Tibial nerve (tissue), 4 donors: Measurements from ENCODE around the gene CLASP1. TPM values are rescaled to one million over a fixed set of nuclear protein-coding genes. Genes with fewer than 3 reads are reported as not detected.
"Not testable (repeated sequence)": the region's sequence is repeated elsewhere in the genome, so short reads cannot be mapped to it uniquely, and the experiment has no call there.

Experiments used
- DNase-seq, 2 donors: peaks; one replicate each; pipeline ENCODE4 v3.0.0-alpha.2; 2019; ENCODE audit warnings: low spot score in 2 of 2
- H3K27ac ChIP-seq, 4 donors: fragments of 200-600 bp; sonication (generic) in 3 of 4; one replicate each; pipeline ENCODE4 v1.5.1; 2017 to 2019; ENCODE audit warnings: mild to moderate bottlenecking in 1 of 4
- H3K27me3 ChIP-seq, 2 donors: fragments of 200-600 bp; sonication (generic) in 1 of 2; one replicate each; pipeline versions ENCODE4 v1.5.1 to v1.6.0; 2017 to 2019
- H3K36me3 ChIP-seq, 3 donors: fragments of 200-600 bp; sonication (generic); one replicate each; pipeline ENCODE4 v1.5.1; 2018 to 2019
- H3K4me1 ChIP-seq, 4 donors: fragments of 200-600 bp; sonication (generic) in 3 of 4; one replicate each; pipeline ENCODE4 v1.5.1; 2017 to 2019
- H3K4me3 ChIP-seq, 4 donors: fragments of 200-600 bp; sonication (generic) in 3 of 4; one replicate each; pipeline ENCODE4 v1.5.1; 2017 to 2019; ENCODE audit warnings: mild to moderate bottlenecking in 1 of 4, moderate library complexity in 1 of 4
- H3K9me3 ChIP-seq, 4 donors: fragments of 200-600 bp; sonication (generic) in 3 of 4; one replicate each; pipeline ENCODE4 v1.5.1; 2017 to 2019
- EP300 ChIP-seq, 2 donors: sonication (generic); formaldehyde crosslinking; IDR thresholded peaks; one replicate each; pipeline ENCODE4 v1.6.1; 2017; ENCODE audit warnings: antibody characterized with exemption in 2 of 2, mild to moderate bottlenecking in 1 of 2
- POLR2A ChIP-seq, 2 donors: fragments of 450-650 bp; IDR thresholded peaks; one replicate each; pipeline ENCODE4 v1.6.1; 2017; ENCODE audit warnings: antibody characterized with exemption in 2 of 2, mild to moderate bottlenecking in 2 of 2, moderate library complexity in 2 of 2
- WGBS, 2 donors: methylation state at CpG; one replicate each; pipeline ENCODE4 v1.1.5; 2018; 5-methylcytosine and 5-hydroxymethylcytosine counted together
- total RNA-seq, 4 donors: library from RNA; depleted of rRNA; stranded (reverse); fragments of >200 nt; gene quantifications; one replicate each; pipeline ENCODE4 v1.1.0, GENCODE V29; 2016
- TF ChIP-seq, protein P1 (sequence below), 5 experiments: fragments of 200-600 bp in 3 of 5; fragments of 450-650 bp in 2 of 5; sonication (generic) in 3 of 5; IDR thresholded peaks; one replicate each; pipeline ENCODE4 v1.5.1; 2016 to 2019; ENCODE audit warnings: antibody characterized with exemption in 5 of 5, mild to moderate bottlenecking in 3 of 5, moderate library complexity in 2 of 5

Gene CLASP1
- total RNA-seq, 4 donors from 2014 or later = 72.8 to 164 (median 88.6) TPM

DNA sequence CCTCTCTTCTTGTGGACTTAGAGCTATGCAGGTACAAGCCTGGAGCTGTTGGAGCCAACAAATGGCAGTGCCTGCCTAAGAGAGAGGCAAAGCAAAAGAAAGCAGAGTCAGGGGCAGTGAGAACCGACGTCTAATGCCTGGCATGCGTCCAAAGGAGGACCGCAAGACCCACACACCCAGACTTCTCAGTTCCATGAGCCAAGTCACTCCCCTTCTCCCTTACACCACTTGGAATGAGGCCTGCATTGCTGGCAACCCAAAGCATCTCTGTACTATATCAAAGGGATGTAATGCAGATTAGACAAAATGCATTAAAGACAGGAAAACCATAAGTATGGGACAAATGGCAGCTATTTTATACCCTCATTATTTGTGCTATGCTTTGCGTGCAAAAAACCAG lies 168.4 kb downstream of the CLASP1 start:
- TF ChIP-seq POLR2A (IDR thresholded peaks at IDR 0.05) = no peak
- no peak overlapping the region for H3K27ac ChIP-seq
- peaks cover 0 to 73% (median 17%) of the 10 kb centered on the region in 4 donors for H3K4me1 ChIP-seq
- H3K9me3 ChIP-seq = no peaks in the 10 kb centered on the region
- peaks cover 0 to 8% (median 0%) of the 10 kb centered on the region in 3 donors for H3K36me3 ChIP-seq
- WGBS, 2 donors = 12 to 15% methylated on average over 5 of the region's 5 CpGs
- H3K27me3 ChIP-seq = no peaks in the 10 kb centered on the region
- no peak overlapping the region for H3K4me3 ChIP-seq
- DNase-seq = no peak

DNA sequence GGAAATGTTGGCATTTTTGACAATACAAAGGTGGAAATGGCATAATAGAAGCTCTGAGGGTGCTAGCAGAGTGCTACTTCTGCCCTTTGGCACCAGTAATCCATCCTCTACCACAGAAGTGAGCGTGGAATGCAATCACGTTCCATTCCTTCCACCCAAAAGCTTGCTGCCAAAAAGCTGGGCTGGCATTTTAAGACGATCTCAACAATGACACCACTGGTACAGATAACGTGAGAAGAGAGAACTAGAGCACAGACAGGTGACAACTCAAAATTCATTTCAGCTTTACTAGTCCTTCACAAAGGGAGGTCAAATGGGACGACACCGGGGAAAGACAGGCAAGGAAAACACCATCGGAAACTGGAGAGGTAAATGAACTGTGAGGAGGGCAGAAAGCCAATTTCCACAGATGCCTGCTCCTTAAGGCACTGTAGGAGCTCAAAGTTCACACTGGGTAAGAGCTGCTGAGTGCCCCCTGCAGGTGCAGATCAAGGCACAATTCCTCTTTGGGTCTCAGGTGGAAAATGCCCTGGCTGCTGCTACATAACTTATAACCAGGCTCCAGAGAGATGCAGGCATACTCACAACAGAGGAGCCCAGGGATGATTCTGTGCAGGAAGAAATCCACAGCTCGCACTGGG lies 169.3 kb downstream of the CLASP1 start:
- TF ChIP-seq POLR2A (IDR thresholded peaks at IDR 0.05) = no peak
- Histone ChIP-seq H3K4me1 (peaks cover 0 to 69% (median 17%) of the 10 kb centered on the region in 4 donors), H3K27ac (peak overlapping the region in 1 of 4 donors; percentile 1), H3K27me3 (no peaks in the 10 kb centered on the region), H3K4me3 (no peak overlapping the region), H3K36me3 (peaks cover 0 to 8% (median 0%) of the 10 kb centered on the region in 3 donors), H3K9me3 (no peaks in the 10 kb centered on the region)
- WGBS, 2 donors = 56% methylated on average over 8 of the region's 8 CpGs
- DNase-seq = no peak

DNA sequence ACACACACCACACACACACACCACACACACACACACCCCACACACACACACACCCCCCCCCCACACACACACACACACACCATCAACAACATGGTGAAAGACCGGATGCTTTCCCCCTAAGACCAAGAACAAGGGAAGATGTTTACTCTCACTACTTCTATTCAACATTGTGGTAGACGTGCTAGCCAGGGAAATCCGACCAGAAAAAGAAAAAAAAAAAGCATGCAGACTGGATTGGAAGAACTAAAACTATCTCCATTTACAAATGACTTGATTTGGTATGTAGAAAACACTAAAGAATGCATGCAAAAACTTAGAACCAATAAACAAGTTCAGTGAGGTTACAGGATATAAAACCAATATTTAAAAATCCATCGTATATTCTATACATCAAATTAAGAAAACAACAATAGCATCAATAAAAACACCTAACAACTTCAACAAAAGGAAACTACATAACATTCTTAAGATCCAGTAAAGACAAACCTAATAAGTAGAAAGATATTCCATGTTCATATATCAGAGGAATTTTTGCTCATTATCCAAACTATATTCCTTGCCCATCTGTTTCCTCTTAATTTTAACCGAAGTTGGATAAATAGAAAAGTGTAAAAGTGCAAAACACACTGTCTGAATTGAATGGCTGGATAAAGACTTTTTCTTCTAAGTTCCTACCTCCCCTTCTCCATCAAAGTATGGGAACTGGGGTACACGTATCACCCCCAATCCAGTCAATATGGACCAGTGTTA lies 170.1 kb downstream of the CLASP1 start:
- H3K4me1 ChIP-seq = peaks cover 0 to 62% (median 17%) of the 10 kb centered on the region in 4 donors
- no peak for DNase-seq
- H3K27me3 ChIP-seq = no peaks in the 10 kb centered on the region
- H3K36me3 ChIP-seq = peaks cover 0 to 8% (median 0%) of the 10 kb centered on the region in 3 donors
- WGBS, 2 donors = 44 to 51% methylated on average over 6 of the region's 6 CpGs
- TF ChIP-seq, protein P1, sequence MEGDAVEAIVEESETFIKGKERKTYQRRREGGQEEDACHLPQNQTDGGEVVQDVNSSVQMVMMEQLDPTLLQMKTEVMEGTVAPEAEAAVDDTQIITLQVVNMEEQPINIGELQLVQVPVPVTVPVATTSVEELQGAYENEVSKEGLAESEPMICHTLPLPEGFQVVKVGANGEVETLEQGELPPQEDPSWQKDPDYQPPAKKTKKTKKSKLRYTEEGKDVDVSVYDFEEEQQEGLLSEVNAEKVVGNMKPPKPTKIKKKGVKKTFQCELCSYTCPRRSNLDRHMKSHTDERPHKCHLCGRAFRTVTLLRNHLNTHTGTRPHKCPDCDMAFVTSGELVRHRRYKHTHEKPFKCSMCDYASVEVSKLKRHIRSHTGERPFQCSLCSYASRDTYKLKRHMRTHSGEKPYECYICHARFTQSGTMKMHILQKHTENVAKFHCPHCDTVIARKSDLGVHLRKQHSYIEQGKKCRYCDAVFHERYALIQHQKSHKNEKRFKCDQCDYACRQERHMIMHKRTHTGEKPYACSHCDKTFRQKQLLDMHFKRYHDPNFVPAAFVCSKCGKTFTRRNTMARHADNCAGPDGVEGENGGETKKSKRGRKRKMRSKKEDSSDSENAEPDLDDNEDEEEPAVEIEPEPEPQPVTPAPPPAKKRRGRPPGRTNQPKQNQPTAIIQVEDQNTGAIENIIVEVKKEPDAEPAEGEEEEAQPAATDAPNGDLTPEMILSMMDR (IDR thresholded peaks at IDR 0.05) = no peak
- TF ChIP-seq POLR2A (IDR thresholded peaks at IDR 0.05) (no peak), EP300 (IDR thresholded peaks at IDR 0.05) (no peak)
- no peak overlapping the region for H3K4me3 ChIP-seq
- H3K9me3 ChIP-seq = no peaks in the 10 kb centered on the region
- H3K27ac ChIP-seq = no peak overlapping the region

DNA sequence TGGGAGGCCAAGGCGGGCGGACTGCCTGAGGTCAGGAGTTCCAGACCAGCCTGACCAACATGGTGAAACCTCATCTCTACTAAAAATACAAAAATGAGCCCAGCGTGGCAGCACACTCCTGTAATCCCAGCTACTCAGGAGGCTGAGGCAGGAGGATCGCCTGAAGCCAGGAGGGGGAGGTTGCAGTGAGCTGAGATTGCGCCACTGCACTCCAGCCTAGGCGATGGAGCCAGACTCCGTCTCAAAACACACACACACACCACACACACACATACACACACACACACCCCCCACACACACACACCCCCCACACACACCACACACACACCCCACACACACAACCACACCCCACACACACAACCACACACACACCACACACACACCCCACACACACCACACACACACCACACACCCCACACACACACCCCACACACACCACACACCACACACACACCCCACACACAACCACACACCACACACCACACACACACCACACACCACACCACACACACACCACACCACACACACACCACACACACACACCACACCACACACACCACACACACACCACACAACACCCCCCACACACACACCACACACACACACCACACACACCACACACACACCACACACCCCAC lies 170.8 kb downstream of the CLASP1 start:
- H3K4me3 ChIP-seq, H3K9me3 ChIP-seq, H3K36me3 ChIP-seq, DNase-seq, H3K27me3 ChIP-seq, H3K27ac ChIP-seq: not testable (repeated sequence)
- peaks cover 0 to 62% (median 17%) of the 10 kb centered on the region in 4 donors for H3K4me1 ChIP-seq
- 93 to 95% methylated on average over 7 of the region's 7 CpGs for WGBS, 2 donors

DNA sequence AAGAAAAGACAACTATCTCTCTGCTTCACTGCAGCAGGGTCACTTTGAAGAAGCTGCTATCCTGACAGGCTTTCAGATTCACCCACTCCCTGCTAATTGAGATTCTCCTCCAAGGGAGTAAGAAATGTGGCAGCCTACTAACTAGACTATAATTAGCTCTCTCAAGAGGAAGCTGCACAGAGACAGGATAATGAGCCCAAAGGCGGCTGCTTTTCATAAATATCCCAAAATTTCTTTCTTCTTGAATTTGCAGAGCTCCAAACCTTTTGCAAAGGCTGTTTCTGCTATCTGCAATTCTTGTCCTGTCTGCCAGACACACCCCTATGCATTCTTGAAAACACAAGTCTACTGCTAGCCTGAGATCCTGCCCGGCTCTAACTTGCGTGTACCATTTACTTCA lies 172.6 kb downstream of the CLASP1 start:
- no peak for DNase-seq
- no peaks in the 10 kb centered on the region for H3K36me3 ChIP-seq
- TF ChIP-seq POLR2A (IDR thresholded peaks at IDR 0.05) (no peak), EP300 (IDR thresholded peaks at IDR 0.05) (no peak)
- TF ChIP-seq, protein P1 (IDR thresholded peaks at IDR 0.05) = no peak
- H3K27me3 ChIP-seq = no peaks in the 10 kb centered on the region
- no peaks in the 10 kb centered on the region for H3K9me3 ChIP-seq
- H3K27ac ChIP-seq = no peak overlapping the region
- WGBS, 2 donors = 62 to 68% methylated on average over 3 of the region's 3 CpGs
- peaks cover 0 to 56% (median 17%) of the 10 kb centered on the region in 4 donors for H3K4me1 ChIP-seq
- no peak overlapping the region for H3K4me3 ChIP-seq

DNA sequence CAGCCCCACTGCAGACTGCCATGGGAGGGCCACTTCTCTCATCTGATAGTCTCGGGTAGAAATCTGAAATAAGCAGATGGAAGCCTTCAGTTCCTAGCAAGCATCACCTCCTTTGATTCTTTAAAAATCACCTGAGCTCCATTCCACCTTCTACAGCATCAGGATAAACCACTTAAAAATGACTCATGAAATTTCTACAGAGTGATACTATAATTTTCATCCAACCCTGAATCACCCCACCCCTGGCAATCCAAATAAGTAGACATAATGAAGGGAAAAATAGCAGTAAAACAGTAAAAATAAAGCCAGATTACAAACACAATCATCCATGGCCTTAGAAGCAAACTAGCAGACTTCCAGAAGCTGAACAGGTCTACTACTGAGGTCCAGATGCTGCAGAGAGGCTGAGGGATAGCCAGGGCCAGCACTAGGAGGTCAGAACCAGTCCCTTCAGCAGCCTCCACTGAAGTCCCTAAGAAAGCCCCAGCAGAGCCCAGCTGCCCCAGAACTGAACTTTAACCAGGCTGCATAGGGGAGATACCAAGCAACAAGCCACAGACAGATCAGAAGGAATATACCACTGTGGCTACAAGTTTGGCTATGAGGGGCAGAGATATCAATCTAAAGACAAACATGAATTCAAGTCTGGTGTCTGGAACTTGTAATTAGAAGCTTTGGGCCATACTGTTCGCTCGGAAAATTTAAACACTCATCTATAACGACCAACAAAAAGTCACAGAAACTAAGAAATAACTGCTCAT lies 173.3 kb downstream of the CLASP1 start:
- 82 to 90% methylated on average over 4 of the region's 4 CpGs for WGBS, 2 donors
- TF ChIP-seq POLR2A (IDR thresholded peaks at IDR 0.05) = no peak
- TF ChIP-seq, protein P1 (IDR thresholded peaks at IDR 0.05) = no peak
- no peak for TF ChIP-seq EP300 (IDR thresholded peaks at IDR 0.05)
- H3K36me3 ChIP-seq = no peaks in the 10 kb centered on the region
- H3K27me3 ChIP-seq = no peaks in the 10 kb centered on the region
- no peak for DNase-seq
- peaks cover 0 to 55% (median 16%) of the 10 kb centered on the region in 4 donors for H3K4me1 ChIP-seq
- H3K9me3 ChIP-seq = no peaks in the 10 kb centered on the region
- H3K4me3 ChIP-seq = no peak overlapping the region
- H3K27ac ChIP-seq = no peak overlapping the region
